ENCODE measurements around the gene LRRTM4.

GRCh38 chr2:76849086-76849485, 673.1 kb downstream of the LRRTM4 start:
- TF ChIP-seq TCF7 (CRISPR knock-in tag; IDR thresholded peaks at IDR 0.05; ENCODE audit: low read depth), result no peak
- no peak for TF ChIP-seq CTCF (IDR thresholded peaks at IDR 0.05)
- no peak for TF ChIP-seq NR3C1 (CRISPR knock-in tag; conservative IDR thresholded peaks at IDR 0.05; ENCODE audit: low read depth)
- TF ChIP-seq NR1H2 (CRISPR knock-in tag; IDR thresholded peaks at IDR 0.05), result no peak
- no peak for TF ChIP-seq USF2 (CRISPR knock-in tag; IDR thresholded peaks at IDR 0.05)
- TF ChIP-seq RORB (CRISPR knock-in tag; IDR thresholded peaks at IDR 0.05), result no peak
- no peak for TF ChIP-seq FOXP1 (CRISPR knock-in tag; IDR thresholded peaks at IDR 0.05; ENCODE audit: borderline replicate concordance)

All from WTC11 (cell line).